GM03348 (cell line): ENCODE results near the gene HTD2.
"Not testable (repeated sequence)": the region's sequence is repeated elsewhere in the genome, so short reads cannot be mapped to it uniquely, and the experiment has no call there.

Source experiments
- DNase-seq: peaks from one replicate; pipeline ENCODE4 v3.0.0; 2012; ENCODE audit warnings: low spot score

Gene HTD2

DNA sequence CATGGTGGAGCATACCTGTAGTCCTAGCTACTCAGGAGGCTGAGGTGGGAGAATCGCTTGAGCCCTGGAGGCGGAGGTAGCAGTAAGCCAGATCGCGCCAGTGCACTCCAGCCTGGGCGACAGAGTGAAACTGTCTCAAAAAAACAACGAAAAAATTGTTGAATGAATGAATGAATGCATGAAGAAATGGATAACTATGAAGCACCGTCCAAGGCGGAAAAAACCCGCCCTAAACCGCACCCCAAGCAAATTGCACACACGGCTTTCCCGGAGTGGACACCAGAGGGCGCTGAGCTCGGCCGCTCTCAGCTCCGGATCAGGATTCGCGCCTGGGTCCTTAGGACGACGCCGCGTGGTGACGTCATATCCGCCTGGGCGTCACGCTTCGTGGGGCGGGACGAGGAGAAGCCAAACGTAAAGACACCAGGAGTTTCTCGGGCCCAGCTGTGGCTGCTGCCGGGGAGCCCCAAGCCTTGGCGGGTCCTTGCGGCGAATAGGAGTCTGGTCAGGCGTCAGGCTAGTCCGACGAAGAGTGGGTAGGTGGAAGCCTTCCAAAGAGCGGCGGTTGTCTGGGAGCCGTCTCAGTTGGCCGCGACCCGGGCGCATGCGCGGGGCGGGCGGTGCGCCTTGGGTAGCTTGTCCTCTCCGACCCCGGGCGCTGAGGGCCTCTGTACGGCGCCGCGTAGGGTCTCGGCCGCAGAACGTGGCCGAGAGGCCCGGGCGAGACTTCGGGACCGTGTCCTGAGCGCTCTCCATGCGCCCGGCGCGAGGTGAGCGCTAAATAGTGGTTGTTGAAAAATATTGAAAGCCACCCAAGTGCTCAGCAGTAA is at the start of gene HTD2, which contains the start of gene RPP14:
Gene HTD2 (plus strand): TSS at position 639 of the 830 bp plus-strand sequence. CDS start 11,094 bp downstream, outside the sequence.
Gene RPP14 (plus strand): TSS at position 364 of the 830 bp plus-strand sequence. CDS start 4,085 bp downstream, outside the sequence.
- peak; percentile 98 for DNase-seq

- no peak for DNase-seq
These were observed 47.8 kb upstream of the HTD2 start for GRCh38 chr3:58258392-58259055.

DNA sequence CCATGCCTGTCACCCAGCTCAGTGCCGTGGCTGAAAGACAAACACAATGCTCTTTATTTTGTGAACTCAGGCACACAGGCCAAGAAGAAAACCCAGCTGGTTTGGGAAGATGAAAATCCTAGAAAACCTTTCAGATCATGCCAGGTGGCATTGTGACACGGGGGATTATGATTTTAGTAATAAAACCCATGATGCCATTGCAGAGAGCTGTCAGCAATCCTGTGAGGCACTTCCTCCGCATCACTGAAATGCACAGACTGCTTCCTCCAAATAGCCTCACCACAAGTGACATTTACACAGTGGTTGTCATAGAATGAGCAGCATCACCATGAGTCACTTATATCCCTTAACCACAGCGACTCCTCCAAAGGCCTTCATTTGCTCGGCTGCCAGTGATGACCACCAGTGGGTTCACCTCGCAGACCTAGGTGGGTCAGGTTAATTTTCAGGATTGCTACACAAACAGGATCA is 46.0 kb upstream of the HTD2 start:
- DNase-seq: peak; percentile 58

DNA sequence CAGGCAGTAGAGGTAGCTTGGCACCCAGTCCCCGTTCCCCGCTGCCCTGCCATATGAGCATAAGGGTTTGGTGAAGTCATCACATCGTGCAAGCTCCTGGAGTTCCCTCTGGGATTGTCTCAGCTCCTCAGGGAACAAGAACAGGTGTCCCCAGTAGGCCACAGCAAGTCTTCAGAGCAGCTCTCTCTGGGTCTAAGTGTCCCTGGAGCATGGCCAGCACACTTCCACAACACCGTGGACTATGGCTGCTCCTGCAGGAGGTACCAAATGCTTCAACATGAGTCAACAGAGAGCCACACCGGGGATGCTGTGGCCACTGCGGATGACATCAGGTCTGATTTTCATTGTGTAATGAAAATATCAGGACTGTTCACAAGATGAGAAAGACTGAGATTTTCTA is 45.6 kb upstream of the HTD2 start:
- DNase-seq: peak; percentile 19

DNA sequence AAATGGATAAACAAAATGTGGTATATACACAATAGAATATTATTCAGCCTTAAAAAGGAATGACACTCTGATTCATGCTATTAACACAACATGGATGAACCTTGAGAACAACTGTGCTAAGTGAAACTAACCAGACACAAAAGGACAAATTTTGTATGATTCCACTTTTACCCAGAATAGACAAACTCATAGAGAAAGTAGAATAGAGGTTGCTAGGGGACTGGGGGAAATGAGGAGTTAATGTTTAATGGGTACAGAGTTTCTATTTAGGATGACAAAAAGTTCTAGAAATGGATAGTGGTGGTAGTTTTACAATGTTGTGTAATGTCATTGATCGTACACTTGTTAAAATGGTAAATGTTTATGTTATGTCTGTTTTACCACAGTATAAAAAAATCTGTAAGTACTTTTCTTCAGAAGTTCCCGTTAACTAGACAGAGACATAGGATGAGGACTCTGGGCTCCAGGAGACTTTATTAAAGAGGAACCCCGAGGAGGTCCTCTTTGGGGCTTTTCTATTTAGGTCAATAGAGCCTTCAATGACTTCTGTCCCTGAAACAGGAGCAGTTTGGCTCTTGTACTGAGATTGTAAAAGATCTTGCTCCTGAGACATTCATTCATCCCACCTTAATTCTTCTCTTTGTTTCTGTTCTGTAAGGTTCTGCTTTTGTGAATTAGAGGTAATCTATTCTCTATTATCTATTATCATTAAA is 44.2 kb upstream of the HTD2 start:
- DNase-seq: no peak

DNA sequence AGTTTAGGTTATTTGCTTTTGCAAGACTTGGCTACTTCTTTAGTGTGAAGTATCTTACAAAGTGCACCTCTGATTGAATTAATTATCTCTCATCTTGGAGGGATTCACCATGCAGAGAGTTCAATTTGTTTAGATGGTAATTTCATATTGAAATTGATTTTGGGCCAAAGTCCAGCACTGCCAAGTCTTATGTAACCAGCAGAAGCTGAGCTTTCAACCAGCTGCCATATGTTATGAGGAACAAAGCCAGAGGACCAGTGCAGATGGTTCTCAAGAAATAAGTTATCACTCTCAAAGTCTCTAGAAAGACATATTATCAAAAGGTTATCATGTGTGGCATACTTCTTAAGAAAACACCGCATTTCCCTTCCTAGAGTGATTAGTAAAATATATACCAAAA is 39.7 kb upstream of the HTD2 start:
- peak; percentile 12 for DNase-seq

DNA sequence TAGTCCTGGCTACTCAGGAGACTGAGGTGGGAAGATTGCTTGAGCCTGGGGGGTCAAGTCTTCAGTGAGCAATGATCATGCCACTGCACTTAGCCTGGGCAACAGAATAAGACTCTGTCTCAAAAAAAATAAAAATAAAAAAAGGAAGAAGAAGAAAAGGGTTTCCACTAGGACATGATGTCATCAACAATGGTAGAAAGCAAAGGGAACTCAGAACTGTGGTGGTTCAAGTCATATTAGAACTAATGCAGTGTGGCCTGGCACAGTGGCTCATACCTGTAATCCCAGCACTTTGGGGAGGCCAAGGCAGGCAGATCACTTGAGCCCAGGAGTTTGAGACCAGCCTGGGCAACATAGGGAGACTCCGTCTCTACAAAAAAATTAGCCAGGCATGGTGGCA is 38.8 kb upstream of the HTD2 start:
- not testable (repeated sequence) for DNase-seq

DNA sequence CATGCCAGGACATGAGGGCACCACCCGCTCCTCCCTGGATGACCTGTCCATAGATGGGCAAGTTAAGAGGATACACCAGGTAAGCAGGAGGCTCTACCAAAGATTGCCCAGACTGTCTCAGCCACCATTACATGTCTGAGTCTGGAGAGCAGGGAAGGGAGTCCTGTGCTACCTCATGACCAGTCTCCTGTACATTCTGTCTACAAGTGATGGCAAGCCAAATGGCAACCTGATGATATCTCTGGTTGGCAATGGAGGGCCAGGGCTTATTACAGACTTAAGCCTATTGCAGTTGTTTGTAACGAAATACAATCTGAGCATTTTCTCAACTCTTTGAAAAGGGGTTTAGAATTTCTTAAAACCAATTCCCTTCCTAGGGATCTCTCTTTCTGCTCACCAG is 37.0 kb upstream of the HTD2 start:
- DNase-seq: no peak

DNA sequence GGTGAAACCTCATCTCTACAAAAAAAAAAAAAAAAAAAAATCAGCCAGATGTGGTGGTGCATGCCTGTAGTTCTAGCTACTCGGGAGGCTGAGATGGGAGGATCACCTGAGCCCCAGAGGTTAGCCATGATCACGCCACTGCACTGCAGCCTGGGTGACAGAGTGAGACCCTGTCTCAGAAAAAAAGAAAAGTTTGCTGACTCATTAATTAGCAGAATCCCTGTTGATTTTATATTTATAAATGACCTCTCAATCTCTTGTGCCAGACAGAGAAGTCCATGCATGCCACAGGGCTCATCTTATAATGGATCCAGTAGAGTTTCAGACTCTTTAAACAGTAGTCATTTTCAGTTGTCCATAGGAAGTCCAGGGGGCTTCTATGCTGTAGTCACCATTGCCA is 35.8 kb upstream of the HTD2 start:
- no peak for DNase-seq

- DNase-seq: peak; percentile 92
These were observed 34.3 kb upstream of the HTD2 start for GRCh38 chr3:58271901-58272501.

DNA sequence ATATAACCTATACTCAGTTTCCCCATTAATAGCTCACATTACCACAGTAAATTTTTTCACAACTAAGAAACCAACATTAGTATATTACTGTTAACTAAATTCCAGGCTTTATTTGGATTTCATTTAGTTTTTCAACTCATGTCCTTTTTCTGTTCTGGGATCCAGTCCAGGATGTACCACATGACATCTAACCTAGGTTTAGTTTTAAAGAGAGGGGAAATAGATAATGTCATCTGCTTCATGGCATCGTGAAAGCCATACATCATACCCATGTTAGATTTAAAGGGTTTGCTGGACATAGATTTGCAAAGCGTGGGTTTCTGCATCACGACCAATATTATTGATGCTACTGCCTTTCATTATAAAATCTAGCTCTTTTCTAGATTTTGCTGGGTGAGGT is 33.4 kb upstream of the HTD2 start:
- peak; percentile 16 for DNase-seq

GRCh38 chr3:58273362-58273761 is 33.0 kb upstream of the HTD2 start:
- not testable (repeated sequence) for DNase-seq

GRCh38 chr3:58274027-58274614 is 32.2 kb upstream of the HTD2 start:
- DNase-seq: peak; percentile 59

GRCh38 chr3:58281069-58281468 is 25.3 kb upstream of the HTD2 start:
- DNase-seq: no peak

DNA sequence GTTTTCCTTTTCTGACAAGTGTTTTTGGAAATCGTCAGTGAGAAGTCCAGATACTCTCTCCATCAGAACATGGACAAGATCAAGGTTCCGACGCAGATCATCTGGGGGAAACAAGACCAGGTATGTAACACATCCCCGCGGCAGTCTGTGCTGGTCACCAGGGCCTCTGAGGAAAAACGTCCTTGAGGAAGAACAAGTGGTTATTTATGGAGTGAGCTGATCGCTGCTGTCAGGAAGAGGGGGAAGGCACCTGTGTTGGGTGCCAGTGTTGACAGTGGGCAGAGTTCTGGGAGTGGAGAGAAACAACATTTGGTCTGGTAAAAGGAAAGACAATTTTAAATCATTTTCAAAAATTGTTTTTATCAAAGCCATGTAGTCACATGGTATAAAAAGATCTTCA is 21.0 kb upstream of the HTD2 start:
- no peak for DNase-seq

DNA sequence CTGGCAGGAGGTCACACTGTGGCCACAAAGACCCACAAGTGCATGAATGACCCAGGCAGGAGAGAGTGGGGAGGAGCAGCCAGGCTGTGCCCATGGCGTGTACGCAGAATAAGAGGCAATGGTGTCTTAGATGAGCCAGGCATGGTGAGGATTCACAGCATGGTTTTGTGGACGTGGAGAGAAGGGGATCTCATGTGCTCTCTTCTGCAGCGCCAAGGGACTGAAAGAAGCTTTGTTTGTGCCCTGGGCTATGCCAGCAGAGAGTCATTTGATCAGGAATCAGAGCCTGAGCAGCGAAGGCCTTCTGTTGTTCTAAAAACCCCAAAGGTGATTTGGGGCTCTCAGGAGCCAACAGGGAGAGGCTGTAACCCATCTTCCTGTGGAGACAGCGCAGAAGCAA is 19.0 kb upstream of the HTD2 start:
- no peak for DNase-seq

DNA sequence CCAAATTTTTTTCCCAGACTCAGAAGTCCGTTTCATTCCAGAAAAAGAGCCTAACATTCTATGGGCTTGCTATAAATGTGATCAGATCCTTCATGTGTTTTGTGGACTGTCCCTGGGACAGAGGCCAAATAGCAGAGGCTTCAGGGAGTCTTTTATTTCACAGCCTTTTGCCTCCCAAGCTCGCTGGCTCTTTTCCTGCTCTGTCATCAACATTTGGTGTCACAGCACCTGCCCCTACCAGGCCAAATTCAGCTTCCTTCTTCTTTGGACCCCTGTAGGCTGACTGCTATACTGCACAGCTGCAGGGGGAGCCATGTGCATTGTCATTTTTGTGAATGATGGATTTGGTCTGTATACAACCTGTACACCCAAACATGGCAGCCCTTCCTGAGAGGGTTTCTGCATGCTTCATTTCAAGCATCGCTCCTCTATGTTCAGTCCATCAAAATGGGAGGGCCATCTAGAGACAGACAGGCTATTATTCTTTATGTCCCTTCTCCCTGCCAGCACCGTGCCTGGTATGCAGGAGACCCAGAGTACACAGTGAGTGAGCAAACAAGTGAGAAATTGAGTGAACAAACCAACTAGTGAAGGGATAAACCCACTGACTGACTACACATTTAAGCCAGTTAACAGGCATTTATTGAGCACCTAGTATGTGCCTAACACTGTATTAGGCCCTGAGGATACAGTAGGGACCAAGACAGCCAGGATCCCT is 18.1 kb upstream of the HTD2 start:
- no peak for DNase-seq

DNA sequence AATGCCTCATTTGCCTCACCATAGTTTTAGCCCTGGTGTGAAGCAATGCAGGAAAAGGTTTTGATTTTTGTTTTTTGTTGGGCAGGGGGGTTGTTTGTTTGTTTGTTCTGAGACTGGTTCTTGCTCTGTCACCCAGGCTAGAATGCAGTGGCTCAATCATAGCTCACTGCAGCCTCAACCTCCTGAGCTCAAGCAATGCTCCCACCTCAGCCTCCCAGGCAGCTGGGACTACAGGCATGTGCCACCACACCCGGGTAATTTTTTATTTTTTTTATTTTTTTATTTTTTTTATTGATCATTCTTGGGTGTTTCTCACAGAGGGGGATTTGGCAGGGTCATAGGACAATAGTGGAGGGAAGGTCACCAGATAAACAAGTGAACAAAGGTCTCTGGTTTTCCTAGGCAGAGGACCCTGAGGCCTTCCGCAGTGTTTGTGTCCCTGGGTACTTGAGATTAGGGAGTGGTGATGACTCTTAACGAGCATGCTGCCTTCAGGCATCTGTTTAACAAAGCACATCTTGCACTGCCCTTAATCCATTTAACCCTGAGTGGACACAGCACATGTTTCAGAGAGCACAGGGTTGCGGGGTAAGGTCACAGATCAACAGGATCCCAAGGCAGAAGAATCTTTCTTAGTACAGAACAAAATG is 17.2 kb upstream of the HTD2 start:
- not testable (repeated sequence) for DNase-seq

- not testable (repeated sequence) for DNase-seq
These were observed 15.9 kb upstream of the HTD2 start for GRCh38 chr3:58290446-58290845.

GRCh38 chr3:58291671-58292338 is 14.5 kb upstream of the HTD2 start:
- DNase-seq: no peak
